LHCN-M2 (cell line): ENCODE data around the gene SPIRE1. TPM values are rescaled to one million over a fixed set of nuclear protein-coding genes. Genes with fewer than 3 reads are reported as not detected.
A peak's percentile ranks its signal among the peaks of the same experiment; 100 is the strongest.
"Not testable (repeated sequence)": the region's sequence is repeated elsewhere in the genome, so short reads cannot be mapped to it uniquely, and the experiment has no call there.

Source experiments
- DNase-seq: peaks from one replicate; pipeline ENCODE4 v3.0.0-alpha.2; 2012; ENCODE audit warnings: low read depth
- total RNA-seq: library from RNA; depleted of rRNA; stranded (reverse); fragments of >200 nt; gene quantifications from 2 replicates; pipeline ENCODE4 v1.2.3, GENCODE V29; 2014

The SPIRE1 gene
- total RNA-seq, 1 experiment from 2014 or later = 26.0 TPM

DNA sequence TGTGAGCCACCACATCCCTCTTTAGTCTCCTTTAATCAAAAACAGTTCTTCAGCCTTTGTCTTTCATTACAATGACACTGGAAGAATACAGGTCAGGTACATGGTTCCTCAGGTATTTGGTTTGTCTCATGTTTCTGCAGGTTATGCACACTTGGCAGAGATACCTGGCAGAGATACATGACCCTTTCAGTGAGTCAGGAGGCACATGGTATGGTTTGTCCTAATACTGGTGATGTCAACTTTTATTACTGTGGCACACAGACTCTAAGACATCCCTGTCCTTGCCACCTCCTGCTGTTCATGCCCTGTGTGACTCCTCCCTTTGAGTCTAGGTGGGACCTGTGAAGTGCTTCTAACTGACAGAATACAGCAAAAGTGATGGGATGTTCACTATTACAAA is 58.4 kb downstream of the SPIRE1 start:
- no peak for DNase-seq

DNA sequence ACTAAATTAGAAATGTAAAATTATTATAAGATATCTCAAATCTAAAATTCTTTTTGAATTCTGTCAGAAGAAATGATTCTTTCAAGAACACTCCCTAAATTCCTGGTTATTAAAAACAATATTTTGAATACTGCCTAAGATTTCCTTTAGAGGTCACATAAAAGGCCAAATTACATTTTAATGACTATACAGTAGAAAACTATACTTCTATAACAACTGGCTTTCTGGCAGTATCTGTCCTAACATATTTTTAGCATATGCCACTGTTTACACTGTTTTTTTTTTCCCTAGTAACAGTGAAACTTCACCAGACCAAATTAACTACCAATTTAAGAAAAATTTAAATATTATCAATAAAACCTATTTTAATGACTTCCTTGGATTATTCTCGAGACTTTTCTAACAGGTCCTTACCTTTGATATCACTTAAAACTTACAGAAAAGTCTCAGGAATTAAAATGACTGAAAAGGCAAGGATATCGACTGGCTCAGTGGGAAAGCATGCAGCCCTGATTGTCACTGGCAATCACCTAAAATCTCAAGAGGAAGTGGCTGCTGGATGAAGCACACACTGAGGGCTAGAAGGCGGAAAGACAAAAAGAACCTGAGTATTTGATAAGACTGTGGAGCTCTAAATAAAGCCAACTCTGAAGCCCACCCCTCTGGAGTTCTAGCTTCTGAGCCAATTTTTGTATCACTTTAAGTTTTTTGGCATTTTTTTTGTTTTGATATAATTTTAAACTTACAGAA is 59.6 kb downstream of the SPIRE1 start:
- DNase-seq = peak; percentile 60

- peak; percentile 96 for DNase-seq
Observed at GRCh38 chr18:12597760-12598159, 60.1 kb downstream of the SPIRE1 start.

GRCh38 chr18:12595571-12596255 is 62.2 kb downstream of the SPIRE1 start:
- DNase-seq = no peak

- DNase-seq = no peak
Observed at GRCh38 chr18:12593866-12594265, 64.0 kb downstream of the SPIRE1 start.

GRCh38 chr18:12592597-12593127 is 65.2 kb downstream of the SPIRE1 start:
- DNase-seq = no peak

DNA sequence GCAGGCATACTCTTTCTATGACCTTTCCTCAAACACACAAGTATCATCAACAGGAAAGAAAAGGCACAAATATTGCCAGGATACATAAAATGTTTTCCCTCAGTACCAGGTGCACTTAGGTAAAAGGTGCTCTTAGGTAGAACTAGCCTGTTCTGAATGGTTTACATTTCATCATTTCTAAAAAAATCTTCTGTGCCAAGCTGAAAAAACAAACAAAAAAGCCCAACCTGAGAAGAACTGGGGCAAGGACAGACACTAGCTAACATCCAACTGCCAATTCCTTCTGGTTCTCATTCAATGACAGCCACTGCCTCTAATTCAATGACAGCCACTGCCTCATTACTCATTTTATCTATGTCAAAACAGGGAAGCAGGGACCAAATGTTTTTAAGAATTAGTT is 68.5 kb downstream of the SPIRE1 start:
- no peak for DNase-seq

- no peak for DNase-seq
Observed at GRCh38 chr18:12586956-12587355, 71.0 kb downstream of the SPIRE1 start.

- no peak for DNase-seq
Observed at GRCh38 chr18:12585218-12585617, 72.7 kb downstream of the SPIRE1 start.

- no peak for DNase-seq
Observed at GRCh38 chr18:12580630-12581342, 77.1 kb downstream of the SPIRE1 start.

GRCh38 chr18:12579775-12580174 is 78.1 kb downstream of the SPIRE1 start:
- no peak for DNase-seq

DNA sequence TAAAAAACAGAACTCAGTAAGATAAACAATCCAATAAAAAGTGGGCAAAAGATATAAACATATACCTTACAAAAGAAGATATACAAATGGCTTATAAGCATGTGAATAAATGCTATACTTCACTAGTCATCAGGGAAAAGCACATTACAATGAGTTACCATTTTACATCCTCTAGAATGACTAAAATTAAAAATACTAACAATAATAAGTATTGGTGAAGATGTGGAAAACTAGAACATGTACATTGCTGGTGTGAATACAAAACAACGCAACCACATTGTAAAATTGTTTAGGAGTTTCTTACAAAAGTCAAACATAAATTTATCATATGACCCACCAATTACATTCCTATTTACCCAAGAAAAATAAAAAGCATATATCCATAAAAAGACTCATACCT is 80.1 kb downstream of the SPIRE1 start:
- no peak for DNase-seq

DNA sequence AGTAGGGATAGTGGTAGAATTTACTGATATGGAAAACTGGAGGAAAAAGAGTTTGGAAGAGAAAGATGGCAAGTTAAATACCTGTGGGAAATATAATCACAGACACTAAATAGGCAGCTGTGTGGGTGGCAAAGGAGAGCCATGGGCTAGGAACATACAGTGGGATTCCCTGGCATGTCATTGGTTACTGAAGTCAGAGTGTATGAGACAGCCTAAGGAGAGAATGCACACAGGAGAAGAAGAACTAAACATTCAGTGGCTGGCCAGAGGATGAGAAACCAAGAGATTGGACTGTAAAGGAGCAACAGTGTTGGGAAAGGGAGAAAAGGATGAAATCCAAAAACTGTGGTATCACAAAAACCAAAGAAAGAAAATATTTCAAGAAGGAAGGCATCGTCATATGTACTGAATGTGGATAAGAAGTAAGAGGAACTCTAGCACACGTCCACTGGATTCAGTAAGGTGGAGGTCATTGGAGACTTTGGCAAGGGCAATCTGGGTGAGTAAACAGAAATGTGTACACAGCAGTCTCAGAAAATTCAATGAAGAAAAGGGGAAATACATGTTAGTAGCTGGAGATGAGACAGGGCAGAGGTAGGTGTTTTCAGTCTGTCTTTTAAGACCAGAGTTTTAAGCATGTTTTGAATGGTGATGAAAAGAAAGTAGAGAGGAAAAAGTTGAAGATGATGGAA is 83.3 kb downstream of the SPIRE1 start:
- no peak for DNase-seq

DNA sequence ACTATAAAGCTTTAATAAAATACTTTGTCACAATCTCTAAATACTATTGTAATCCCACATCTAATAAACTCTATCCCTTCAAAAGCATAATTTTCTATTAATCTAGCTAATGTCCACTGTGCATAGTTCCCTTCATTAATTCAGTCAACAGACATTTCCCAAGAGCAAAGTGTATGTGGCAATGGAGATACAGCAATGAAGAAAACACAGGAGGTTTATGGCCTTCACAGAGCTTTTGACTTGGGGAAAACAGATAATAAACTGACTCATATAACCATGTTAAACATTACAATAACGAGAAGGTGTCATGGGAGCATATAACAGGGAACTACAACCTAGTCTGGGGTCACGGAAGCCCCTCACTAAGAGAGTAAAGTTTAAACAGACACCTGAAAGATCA is 86.3 kb downstream of the SPIRE1 start:
- no peak for DNase-seq

- no peak for DNase-seq
Observed at GRCh38 chr18:12569791-12570190, 88.1 kb downstream of the SPIRE1 start.

DNA sequence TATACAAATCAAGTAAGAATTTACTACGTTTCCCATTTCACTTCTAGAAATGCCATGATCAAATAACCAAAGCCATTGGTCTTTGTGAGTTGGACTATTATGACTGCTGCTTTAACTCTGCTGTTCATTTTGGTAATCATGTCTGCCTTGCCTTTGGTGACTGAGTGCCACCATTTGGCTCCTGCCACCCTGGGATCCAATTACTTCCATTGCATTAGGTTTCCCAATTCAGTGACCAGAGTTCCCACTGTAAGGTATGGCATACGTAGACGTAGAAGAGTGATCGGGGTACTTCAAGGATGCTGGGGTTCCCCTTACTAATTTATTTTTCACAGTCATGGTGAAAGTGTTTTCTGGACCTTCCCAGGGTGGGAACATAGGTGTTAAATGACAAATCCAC is 90.1 kb downstream of the SPIRE1 start:
- no peak for DNase-seq

- no peak for DNase-seq
Observed at GRCh38 chr18:12564861-12565260, 93.0 kb downstream of the SPIRE1 start.

DNA sequence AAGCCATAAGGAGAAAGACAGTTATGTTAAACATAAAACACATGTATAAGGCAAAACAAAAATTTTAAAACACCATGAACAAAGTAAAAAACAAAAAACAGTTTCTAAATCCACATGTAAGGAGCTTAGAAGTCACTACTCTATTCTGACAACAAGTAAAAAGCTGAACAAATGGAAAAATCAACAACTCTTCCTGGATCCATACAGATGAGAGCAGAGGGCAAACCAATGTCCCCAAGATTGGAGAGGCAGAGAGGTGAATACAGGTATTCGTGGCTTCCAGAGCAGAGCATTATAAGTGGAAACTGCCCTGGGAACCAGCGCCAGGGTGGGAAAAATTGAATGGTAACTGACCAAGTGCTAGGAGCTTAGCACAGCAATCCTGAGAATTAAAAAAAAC is 93.5 kb downstream of the SPIRE1 start:
- DNase-seq = no peak

GRCh38 chr18:12560600-12560999 is 97.3 kb downstream of the SPIRE1 start:
- not testable (repeated sequence) for DNase-seq

DNA sequence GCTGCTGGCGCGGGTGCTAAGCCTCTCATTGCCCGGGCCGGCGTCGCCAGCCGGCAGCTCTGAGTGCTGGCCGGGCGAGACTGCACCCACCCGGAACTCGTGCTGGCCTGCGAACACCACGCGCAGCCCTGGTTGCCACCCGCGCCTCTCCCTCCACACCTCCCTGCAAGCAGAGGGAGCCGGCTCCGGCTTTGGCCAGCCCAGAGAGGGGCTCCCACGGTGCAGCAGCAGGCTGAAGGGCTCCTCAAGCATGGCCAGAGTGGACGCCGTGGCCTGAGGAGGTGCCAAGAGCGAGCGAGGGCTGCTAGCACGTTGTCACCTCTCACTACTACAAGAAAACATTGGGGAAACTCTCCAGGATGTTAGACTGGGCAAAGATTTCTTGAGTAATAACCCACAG is 98.6 kb downstream of the SPIRE1 start:
- DNase-seq = no peak

DNA sequence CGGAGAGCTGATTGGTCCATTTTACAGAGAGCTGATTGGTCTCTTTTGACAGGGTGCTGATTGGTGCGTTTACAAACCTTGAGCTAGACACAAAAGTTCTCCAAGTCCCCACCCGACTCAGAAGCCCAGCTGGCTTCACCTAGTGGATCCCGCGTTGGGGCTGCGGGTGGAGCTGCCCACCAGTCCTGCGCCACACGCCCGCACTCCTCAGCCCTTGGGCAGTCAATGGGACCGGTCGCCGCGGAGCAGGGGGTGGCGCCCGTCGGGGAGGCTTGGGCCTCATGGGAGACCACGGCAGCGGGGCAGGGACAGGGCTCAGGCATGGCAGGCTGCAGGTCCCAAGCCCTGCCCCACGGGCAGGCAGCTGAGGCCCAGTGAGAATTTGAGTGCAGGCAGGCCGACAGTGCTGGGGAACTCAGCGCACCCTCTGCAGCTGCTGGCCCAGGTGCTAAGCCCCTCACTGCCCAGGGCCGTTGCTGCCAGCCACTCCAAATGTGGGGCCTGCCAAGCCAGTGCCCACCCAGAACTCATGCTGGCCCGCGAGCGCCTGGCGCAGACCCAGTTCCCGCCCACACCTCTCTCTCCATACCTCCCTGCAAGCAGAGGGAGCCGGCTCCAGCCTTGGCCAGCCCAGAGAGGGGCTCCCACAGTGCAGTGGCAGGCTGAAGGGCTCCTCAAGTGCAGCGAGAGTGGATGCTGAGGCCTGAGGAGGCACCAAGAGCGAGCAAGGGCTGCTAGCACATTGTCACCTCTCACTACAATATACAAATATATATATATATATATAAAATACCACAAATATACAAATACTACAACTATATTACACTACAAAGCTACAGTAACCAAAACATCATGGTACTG is 100.7 kb downstream of the SPIRE1 start:
- no peak for DNase-seq
